Upper lobe of left lung (tissue), 4 donors: Measurements from ENCODE around the gene USH1C.

Experiments
- CTCF ChIP-seq, 6 experiments: fragments of 450-650 bp in 4 of 6; fragments of 200-600 bp in 2 of 6; sonication (generic) in 2 of 6; IDR thresholded peaks; one replicate each; pipeline ENCODE4 v1.5.1; 2016 to 2019; ENCODE audit warnings: antibody characterized with exemption in 6 of 6
- POLR2A ChIP-seq, 4 donors: fragments of 450-650 bp; IDR thresholded peaks; one replicate each; pipeline ENCODE4 v1.5.1; 2016 to 2017; ENCODE audit warnings: antibody characterized with exemption in 4 of 4, mild to moderate bottlenecking in 2 of 4

- TF ChIP-seq CTCF (IDR thresholded peaks at IDR 0.05): no peak
- TF ChIP-seq POLR2A (IDR thresholded peaks at IDR 0.05): no peak
Observed at GRCh38 chr11:17526931-17527627, 17.1 kb downstream of the USH1C start.
